ENCODE results near the gene CIBAR2.

CIBAR2 gene

DNA sequence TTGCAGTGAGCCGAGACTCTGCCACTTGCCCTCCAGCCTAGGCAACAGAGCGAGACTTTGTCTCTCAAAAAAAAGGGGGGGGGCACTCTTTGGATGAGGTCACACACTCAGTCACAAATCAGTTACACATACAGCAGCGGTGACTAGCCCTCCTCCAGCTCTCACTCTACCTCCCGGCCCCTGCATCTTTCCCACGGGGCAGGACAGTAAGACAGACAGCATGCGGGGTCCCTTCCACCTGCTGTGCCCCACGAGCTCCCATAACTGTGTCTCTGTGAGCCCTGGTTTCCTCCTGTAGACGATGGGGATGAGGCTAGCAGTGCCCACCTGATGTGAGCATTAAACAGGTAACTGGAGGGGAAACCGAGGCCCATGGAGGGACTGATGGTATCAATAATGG lies 5.2 kb downstream of the CIBAR2 start:
- H3K4me1 Mint-ChIP-seq: peaks cover 28% of the 10 kb centered on the region
- DNase-seq: no peak
- H3K4me3 Mint-ChIP-seq: no peak overlapping the region
- H3K9me3 Mint-ChIP-seq: no peaks in the 10 kb centered on the region
- no peaks in the 10 kb centered on the region for H3K27me3 Mint-ChIP-seq
- H3K36me3 Mint-ChIP-seq (ENCODE audit: low read depth): no peaks in the 10 kb centered on the region
- ATAC-seq: no peak
- no peak overlapping the region for H3K27ac Mint-ChIP-seq

DNA sequence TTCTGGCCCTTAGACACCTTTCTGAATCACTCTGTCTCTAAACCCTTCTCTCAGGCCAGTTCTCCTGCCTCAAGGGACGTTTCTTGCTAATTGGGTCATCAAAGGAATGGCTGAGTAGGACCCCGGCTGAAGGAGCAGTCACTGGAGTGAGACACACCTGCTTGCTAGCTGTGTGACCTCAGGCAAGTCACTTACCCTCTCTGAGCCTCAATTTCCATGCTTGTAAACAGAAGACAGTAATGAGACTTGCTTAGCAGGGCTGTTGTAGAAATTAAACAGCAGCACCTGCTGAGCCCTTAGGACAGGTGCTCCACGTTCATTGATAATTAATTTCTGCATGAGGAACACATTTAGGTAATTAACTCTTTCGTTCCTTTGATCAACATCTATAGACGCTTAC lies 6.8 kb downstream of the CIBAR2 start:
- Mint-ChIP-seq H3K27ac (peak overlapping the region; percentile 72), H3K9me3 (no peaks in the 10 kb centered on the region), H3K4me3 (no peak overlapping the region), H3K27me3 (no peaks in the 10 kb centered on the region), H3K36me3 (ENCODE audit: low read depth) (no peaks in the 10 kb centered on the region), H3K4me1 (peaks cover 35% of the 10 kb centered on the region)
- no peak for DNase-seq
- ATAC-seq: no peak

DNA sequence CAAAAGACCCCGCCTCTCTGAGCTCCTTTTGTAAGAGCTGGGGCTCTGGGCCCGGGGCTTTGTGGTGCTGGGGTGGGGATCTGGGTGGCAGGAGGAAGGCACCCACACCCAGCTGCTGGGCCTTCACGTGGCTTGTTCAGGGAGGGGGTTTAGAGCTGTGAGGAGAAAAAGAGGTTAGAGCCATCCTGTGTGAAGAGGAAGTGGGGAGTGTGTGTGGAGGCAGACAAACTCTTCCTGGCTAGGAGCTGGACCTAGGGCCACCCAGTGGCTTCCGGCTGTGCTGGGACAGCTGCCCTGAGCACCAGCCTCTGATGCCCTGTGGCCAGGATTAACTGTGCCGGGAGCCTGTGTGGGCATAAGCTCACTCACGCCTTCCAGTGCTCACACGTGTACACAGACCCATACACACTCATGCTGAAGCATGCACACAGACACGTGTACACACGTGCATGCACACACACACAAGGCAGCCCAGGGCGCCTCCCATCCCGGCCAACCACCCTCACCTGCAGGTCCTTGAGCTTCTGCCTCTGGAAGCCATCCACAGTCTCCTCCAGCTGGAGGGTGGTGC lies 7.4 kb downstream of the CIBAR2 start:
- H3K27me3 Mint-ChIP-seq: no peaks in the 10 kb centered on the region
- ATAC-seq: peak; percentile 44
- H3K9me3 Mint-ChIP-seq: no peaks in the 10 kb centered on the region
- peak overlapping the region; percentile 72 for H3K27ac Mint-ChIP-seq
- DNase-seq: peak; percentile 21
- H3K36me3 Mint-ChIP-seq (ENCODE audit: low read depth): no peaks in the 10 kb centered on the region
- H3K4me3 Mint-ChIP-seq: no peak overlapping the region
- H3K4me1 Mint-ChIP-seq: peaks cover 35% of the 10 kb centered on the region

DNA sequence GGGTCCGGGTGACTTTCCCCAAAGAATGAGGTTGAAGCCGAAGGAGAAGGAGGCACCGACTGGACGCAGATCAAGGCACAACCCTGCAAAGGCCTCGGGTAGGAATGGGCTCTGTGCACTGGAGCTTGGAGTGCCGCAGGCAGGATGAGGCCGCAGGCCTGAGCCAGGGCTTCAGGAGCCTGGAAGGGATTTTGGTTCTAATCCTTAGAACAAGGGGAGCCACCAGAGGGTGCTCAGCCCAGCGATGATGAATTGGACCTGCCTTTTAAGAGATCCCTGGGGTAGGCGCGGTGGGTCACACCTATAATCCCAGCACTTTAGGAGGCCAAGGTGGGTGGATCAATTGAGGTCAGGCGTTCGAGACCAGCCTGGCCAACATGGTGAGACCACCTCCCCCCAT lies 8.1 kb downstream of the CIBAR2 start:
- Mint-ChIP-seq H3K27me3 (no peaks in the 10 kb centered on the region), H3K36me3 (ENCODE audit: low read depth) (no peaks in the 10 kb centered on the region), H3K4me3 (no peak overlapping the region), H3K9me3 (no peaks in the 10 kb centered on the region), H3K27ac (no peak overlapping the region), H3K4me1 (peaks cover 35% of the 10 kb centered on the region)
- ATAC-seq: no peak
- no peak for DNase-seq

DNA sequence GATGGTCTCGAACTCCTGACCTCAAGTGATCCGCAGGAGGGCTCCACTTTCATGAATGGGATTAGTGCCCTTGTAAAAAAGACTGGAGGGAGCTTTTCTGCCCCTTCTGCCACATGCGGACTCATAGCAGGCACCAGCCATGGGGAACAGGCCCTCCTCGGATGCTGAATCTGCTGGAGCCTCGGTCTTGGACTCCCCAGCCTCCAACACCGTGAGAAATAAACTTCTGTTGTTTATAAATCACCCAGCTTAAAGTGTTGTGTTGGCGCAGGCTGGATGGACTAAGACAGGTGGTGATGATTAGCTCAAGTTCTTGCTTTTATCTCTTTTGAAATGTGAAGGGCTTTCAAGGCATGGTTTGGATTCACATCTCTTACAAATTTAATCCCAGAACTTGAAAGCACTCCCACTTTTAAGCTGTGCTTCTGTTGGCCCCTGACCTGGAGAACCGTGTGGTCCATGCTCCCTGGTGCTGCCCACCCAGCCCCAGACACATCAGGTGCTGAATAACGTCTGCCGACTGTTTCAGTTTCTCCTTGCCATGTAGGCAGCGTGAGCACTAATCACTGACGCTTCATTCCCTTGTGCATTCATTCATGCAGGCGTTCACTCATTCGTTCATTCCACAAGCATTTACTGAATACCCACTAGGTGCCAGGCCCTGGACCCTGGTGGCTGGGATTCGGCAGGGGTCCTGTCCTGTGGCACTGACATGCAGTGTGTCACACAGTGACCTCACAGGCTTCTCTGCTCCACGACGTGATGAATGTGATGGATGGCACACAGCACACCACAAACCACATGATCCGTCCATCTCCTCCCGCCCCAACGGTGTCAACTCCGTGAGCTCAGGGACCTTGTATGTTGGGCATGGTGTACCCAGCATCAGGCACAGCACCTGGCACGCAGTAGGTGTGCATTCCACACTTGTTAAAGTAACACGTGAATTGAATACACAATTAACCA lies 8.9 kb downstream of the CIBAR2 start:
- no peaks in the 10 kb centered on the region for H3K36me3 Mint-ChIP-seq (ENCODE audit: low read depth)
- H3K4me1 Mint-ChIP-seq: peaks cover 35% of the 10 kb centered on the region
- DNase-seq: no peak
- ATAC-seq: no peak
- no peaks in the 10 kb centered on the region for H3K27me3 Mint-ChIP-seq
- H3K4me3 Mint-ChIP-seq: no peak overlapping the region
- no peak overlapping the region for H3K27ac Mint-ChIP-seq
- H3K9me3 Mint-ChIP-seq: no peaks in the 10 kb centered on the region

DNA sequence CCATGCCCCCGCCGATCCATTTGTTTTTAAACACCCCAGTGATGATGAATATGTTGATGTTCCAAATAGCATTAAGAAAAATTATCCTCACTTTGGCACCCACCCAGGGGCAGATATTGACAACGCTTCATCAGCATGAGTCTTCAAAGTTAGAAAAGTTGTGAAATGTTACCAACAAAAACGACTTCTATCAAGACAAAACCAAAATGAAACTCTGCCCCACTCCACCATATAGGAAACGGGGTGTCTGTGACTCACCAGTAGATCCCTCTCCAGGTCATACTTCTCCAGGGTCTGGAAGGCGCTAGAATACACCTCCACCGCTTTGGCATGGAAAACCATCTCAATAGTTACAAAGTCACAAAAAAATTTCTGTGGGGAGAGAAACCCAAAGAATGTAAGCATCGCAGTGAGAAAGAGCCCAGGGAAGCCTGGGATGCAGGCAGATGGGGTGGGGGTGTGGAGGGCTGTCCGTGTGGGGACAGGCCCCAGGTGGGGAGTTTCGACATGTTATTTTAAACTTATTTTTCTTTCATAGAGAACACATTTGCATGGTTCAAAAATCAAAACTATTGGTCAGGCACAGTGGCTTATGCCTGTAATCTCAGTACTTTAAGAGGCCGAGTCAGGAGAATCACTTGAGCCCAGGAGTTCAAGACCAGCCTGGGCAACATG lies 10.2 kb downstream of the CIBAR2 start:
- Mint-ChIP-seq H3K27ac (peak overlapping the region; percentile 65), H3K4me3 (no peak overlapping the region)

DNA sequence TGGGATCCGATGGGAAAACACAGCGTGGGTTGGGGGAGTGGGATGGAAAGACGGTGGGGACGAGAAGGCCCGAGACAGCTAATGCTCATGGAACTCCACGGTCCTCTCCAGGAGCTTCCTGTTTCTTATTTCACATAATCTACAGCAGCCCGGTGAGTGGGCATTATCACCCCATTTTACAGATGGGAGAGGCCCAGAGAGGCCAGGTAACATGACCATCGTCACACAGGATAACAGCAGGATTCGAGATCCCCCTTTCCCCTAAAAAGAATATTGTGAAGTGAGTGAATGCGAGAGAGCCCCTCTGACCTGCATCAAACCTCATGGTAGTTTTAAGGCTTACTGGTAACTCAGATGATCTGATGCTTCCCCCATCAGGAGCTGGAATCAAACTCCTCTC lies 12.0 kb downstream of the CIBAR2 start:
- ATAC-seq (no peak), DNase-seq (no peak)
- H3K27me3 Mint-ChIP-seq: no peaks in the 10 kb centered on the region
- H3K4me3 Mint-ChIP-seq: no peak overlapping the region
- no peak overlapping the region for H3K27ac Mint-ChIP-seq
- no peaks in the 10 kb centered on the region for H3K9me3 Mint-ChIP-seq
- H3K4me1 Mint-ChIP-seq: peaks cover 30% of the 10 kb centered on the region
- H3K36me3 Mint-ChIP-seq (ENCODE audit: low read depth): no peaks in the 10 kb centered on the region

More for the DNA sequence above, 10.2 kb downstream of the CIBAR2 start:
- H3K27me3 Mint-ChIP-seq: no peaks in the 10 kb centered on the region
- H3K9me3 Mint-ChIP-seq: no peaks in the 10 kb centered on the region
- H3K36me3 Mint-ChIP-seq (ENCODE audit: low read depth): no peaks in the 10 kb centered on the region
- H3K4me1 Mint-ChIP-seq: peaks cover 35% of the 10 kb centered on the region
- ATAC-seq (no peak), DNase-seq (no peak)

DNA sequence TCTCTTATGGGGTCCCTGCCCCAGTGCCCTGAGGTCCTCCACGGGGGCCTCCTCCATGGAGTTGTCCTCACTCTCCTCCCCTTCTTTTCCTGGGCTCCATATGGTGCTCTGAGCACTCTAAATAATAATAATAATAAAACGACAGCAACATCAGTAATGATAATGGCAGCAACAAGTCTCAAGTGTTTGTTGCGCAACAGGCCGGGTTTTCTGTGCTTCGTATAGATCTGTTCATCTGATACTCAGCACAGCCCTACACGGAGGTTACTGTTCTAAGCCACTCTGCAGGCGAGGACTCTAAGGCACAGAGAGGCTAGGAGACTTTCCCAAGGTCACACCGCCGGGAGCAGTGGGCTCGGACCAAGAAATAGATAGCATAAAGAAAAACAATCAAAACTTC lies 13.7 kb downstream of the CIBAR2 start:
- Mint-ChIP-seq H3K27ac (no peak overlapping the region), H3K9me3 (no peaks in the 10 kb centered on the region), H3K36me3 (ENCODE audit: low read depth) (no peaks in the 10 kb centered on the region), H3K4me3 (no peak overlapping the region), H3K27me3 (no peaks in the 10 kb centered on the region), H3K4me1 (peaks cover 13% of the 10 kb centered on the region)
- ATAC-seq: no peak
- no peak for DNase-seq

DNA sequence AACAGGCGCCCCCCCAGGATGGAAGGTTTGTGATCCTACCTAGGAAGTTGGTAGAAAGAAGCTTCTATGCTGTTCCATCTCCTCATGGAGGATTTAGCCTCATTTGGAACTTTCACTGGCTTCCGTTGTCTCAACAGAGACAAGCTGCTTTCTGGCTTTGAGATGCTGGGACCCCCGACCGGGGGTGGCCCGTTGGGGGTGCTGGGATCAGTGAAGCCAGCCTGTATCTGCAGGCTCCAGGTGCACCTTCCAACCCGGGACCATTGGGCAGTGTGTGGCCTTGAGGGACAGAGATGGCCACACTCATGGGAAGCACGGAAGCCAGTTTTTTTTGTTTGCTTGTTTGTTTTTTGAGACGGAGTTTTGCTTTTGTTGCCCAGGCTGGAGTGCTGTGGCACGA lies 15.4 kb downstream of the CIBAR2 start:
- H3K36me3 Mint-ChIP-seq (ENCODE audit: low read depth): no peaks in the 10 kb centered on the region
- no peak overlapping the region for H3K4me3 Mint-ChIP-seq
- no peaks in the 10 kb centered on the region for H3K27me3 Mint-ChIP-seq
- DNase-seq (no peak), ATAC-seq (no peak)
- no peak overlapping the region for H3K27ac Mint-ChIP-seq
- no peaks in the 10 kb centered on the region for H3K9me3 Mint-ChIP-seq
- H3K4me1 Mint-ChIP-seq: peaks cover 6% of the 10 kb centered on the region

DNA sequence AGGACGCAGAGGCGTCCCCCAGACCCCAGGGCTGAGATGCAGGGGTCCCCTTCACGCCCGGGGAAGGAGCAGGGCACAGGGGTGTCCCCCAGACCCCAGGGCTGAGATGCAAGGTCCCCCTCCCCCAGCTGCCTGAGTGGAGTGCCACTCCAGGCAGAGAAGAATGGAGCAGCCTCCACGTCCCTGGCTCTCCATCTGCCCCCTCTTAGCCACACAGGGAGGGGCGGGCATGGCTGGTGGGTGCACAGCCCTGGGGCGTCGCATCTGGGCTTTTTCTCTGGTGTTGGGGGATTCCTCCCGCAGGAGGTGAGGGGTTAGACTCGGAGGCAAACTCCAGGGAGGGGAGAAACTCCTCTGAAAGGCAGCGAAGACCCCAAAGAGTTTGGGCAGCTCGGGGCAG lies 17.5 kb downstream of the CIBAR2 start:
- H3K36me3 Mint-ChIP-seq (ENCODE audit: low read depth): no peaks in the 10 kb centered on the region
- H3K9me3 Mint-ChIP-seq: no peaks in the 10 kb centered on the region
- no peak overlapping the region for H3K4me3 Mint-ChIP-seq
- no peaks in the 10 kb centered on the region for H3K4me1 Mint-ChIP-seq
- H3K27me3 Mint-ChIP-seq: no peaks in the 10 kb centered on the region
- DNase-seq (no peak), ATAC-seq (no peak)
- H3K27ac Mint-ChIP-seq: no peak overlapping the region

DNA sequence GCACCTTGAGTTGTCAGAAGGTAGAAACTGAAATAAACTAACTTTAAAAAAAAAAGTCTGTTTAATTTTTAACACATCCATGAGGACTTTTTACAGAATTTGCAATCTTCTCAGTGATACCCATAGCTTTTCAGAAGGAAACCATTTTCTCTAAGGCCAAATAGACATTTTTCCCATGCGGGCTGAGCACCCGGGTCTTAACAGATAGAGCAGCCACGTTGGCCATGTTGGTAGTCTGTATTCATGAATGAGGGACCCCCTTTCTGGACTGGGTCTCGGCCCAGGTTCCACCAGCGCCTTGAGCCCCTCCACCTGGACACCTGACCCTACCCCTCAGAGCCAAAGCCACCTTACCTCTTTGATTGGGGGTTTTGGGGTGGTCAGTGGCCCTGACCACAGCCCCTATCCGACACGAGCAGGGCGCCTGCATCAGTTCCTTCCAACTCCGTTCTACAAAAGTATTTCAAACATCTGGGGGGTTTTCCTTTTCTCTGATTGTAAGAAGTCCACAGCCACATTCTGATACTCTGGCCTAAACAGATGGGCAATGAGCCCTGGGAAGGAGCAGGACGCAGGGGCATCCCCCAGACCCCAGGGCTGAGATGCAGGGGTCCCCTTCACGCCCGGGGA lies 18.0 kb downstream of the CIBAR2 start:
- ATAC-seq: no peak
- Mint-ChIP-seq H3K9me3 (no peaks in the 10 kb centered on the region), H3K27me3 (no peaks in the 10 kb centered on the region)

DNA sequence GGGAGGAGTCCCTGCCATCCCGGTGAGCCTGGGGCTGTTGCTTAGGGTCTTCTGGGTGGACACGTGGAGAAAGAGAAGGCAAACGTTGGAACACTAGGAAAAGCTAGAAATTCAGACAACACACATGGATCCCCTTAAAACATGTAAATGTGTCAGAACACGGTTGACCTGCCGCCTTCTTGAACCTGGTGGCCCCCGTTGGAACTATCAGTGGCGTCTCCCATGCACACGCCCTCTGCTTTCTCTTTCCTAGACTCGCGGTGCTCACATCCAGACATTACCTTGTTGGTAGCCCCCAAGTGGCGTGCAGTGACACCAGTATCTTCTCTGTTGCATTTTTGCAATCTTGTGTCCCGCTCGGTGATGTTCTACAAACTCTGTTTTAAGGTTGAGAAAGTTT lies 18.6 kb downstream of the CIBAR2 start:
- Mint-ChIP-seq H3K27me3 (no peaks in the 10 kb centered on the region), H3K4me3 (no peak overlapping the region), H3K27ac (no peak overlapping the region), H3K4me1 (no peaks in the 10 kb centered on the region), H3K9me3 (no peaks in the 10 kb centered on the region), H3K36me3 (ENCODE audit: low read depth) (no peaks in the 10 kb centered on the region)
- DNase-seq (no peak), ATAC-seq (no peak)

More for the DNA sequence above, 18.0 kb downstream of the CIBAR2 start:
- DNase-seq: no peak
- Mint-ChIP-seq H3K36me3 (ENCODE audit: low read depth) (no peaks in the 10 kb centered on the region), H3K4me1 (no peaks in the 10 kb centered on the region), H3K27ac (no peak overlapping the region), H3K4me3 (no peak overlapping the region)

DNA sequence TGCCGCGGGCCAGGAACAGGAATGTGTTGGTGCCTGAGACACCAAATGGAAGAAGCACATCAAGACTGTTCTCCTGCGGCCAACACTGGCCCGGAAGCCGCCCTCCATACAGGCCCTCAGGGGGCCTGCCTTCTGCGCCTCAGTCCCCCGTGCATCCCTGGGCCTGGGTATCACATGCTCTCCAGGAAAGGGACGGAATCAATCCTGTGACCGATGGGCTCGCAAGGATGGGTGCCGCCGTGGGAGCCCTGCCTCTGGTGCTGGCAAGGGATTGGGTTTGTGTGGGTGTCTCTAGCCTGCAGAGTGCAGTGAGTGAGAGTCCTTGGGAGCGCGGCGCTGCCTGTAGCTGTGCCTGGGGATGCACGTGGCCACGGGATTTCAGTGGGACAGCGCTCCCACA lies 19.4 kb downstream of the CIBAR2 start:
- ATAC-seq (no peak), DNase-seq (no peak)
- Mint-ChIP-seq H3K4me1 (no peaks in the 10 kb centered on the region), H3K27ac (no peak overlapping the region), H3K9me3 (no peaks in the 10 kb centered on the region), H3K27me3 (no peaks in the 10 kb centered on the region), H3K4me3 (no peak overlapping the region), H3K36me3 (ENCODE audit: low read depth) (no peaks in the 10 kb centered on the region)

DNA sequence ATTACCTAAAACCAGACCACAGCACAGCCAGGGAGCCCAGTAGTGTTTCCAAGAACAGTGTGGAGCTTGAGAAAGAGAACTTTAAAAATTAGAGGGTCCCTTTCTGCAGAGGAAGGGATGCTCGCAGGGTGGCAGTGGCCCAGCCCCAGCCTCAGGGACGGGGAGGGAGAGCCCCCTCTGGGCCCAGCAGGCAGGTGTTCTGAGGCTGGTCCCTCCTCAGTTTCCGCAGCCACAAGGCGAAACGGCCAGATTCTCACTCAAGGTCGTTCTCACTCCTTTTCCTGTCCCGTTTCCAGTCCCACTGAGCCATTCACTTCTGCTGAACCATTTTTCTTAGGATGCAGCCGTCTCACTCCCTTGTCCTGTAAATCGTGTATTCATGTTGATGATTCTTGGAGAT lies 20.0 kb downstream of the CIBAR2 start:
- H3K4me1 Mint-ChIP-seq: no peaks in the 10 kb centered on the region
- no peaks in the 10 kb centered on the region for H3K36me3 Mint-ChIP-seq (ENCODE audit: low read depth)
- no peaks in the 10 kb centered on the region for H3K27me3 Mint-ChIP-seq
- no peaks in the 10 kb centered on the region for H3K9me3 Mint-ChIP-seq
- no peak overlapping the region for H3K4me3 Mint-ChIP-seq
- DNase-seq (no peak), ATAC-seq (no peak)
- no peak overlapping the region for H3K27ac Mint-ChIP-seq

DNA sequence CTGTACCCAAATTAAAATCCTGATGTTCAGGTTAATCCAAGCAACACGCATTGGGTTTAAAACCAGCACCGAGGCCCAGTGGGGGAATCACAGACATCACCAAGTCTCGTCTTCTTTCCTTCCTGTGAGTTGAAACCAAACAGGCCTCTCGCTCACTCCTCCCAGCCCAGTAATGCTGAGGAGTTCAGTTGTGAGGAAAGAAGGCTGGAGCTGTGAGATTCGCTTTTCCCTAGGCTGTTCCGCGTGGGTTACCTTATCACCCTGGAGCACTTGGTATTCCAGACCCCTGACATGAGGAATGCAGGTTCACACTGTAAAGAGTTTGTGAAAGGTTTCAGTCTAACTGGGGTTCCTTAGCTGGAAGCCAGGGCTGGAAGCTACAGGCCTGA lies 20.8 kb downstream of the CIBAR2 start:
- H3K4me1 Mint-ChIP-seq: no peaks in the 10 kb centered on the region
- H3K27ac Mint-ChIP-seq: no peak overlapping the region
- no peaks in the 10 kb centered on the region for H3K27me3 Mint-ChIP-seq
- no peaks in the 10 kb centered on the region for H3K9me3 Mint-ChIP-seq
- ATAC-seq (no peak), DNase-seq (no peak)
- H3K4me3 Mint-ChIP-seq: no peak overlapping the region
- H3K36me3 Mint-ChIP-seq (ENCODE audit: low read depth): no peaks in the 10 kb centered on the region
